COLO668 (cell line): Measurements from ENCODE around the gene TRIM2.

Source experiments
- DNase-seq: peaks from one replicate; lab custom pipeline; 2025; ENCODE audit not compliant: unreplicated experiment; lab: John Stamatoyannopoulos, UW

TRIM2 gene

GRCh38 chr4:153271820-153272219 is 67.6 kb downstream of the TRIM2 start:
- DNase-seq, result no peak

GRCh38 chr4:153273751-153274150 is 69.5 kb downstream of the TRIM2 start:
- no peak for DNase-seq

- DNase-seq, result no peak
These were observed 70.7 kb downstream of the TRIM2 start for GRCh38 chr4:153274967-153275366.

- no peak for DNase-seq
These were observed 71.4 kb downstream of the TRIM2 start for GRCh38 chr4:153275380-153276276.

- no peak for DNase-seq
These were observed 72.7 kb downstream of the TRIM2 start for GRCh38 chr4:153276971-153277370.

GRCh38 chr4:153281476-153281875 is 77.2 kb downstream of the TRIM2 start:
- no peak for DNase-seq

- DNase-seq, result no peak
These were observed 77.8 kb downstream of the TRIM2 start for GRCh38 chr4:153282023-153282422.

- DNase-seq, result no peak
These were observed 79.0 kb downstream of the TRIM2 start for GRCh38 chr4:153283260-153283659.

GRCh38 chr4:153290134-153290533 is 85.9 kb downstream of the TRIM2 start:
- no peak for DNase-seq

GRCh38 chr4:153291562-153291961 is 87.3 kb downstream of the TRIM2 start:
- no peak for DNase-seq

- DNase-seq, result no peak
These were observed 88.9 kb downstream of the TRIM2 start for GRCh38 chr4:153292897-153293741.

GRCh38 chr4:153293742-153294057 is 89.5 kb downstream of the TRIM2 start:
- no peak for DNase-seq

- DNase-seq, result no peak
These were observed 90.4 kb downstream of the TRIM2 start for GRCh38 chr4:153294631-153295030.

- peak; percentile 19 for DNase-seq
These were observed 91.0 kb downstream of the TRIM2 start for GRCh38 chr4:153295131-153295755.

- DNase-seq, result no peak
These were observed 92.0 kb downstream of the TRIM2 start for GRCh38 chr4:153296040-153296823.

GRCh38 chr4:153297116-153297515 is 92.9 kb downstream of the TRIM2 start:
- no peak for DNase-seq

GRCh38 chr4:153310793-153311192 is 106.5 kb downstream of the TRIM2 start:
- no peak for DNase-seq

GRCh38 chr4:153314915-153315314 is 110.7 kb downstream of the TRIM2 start:
- DNase-seq, result no peak

GRCh38 chr4:153318696-153319320 is 114.6 kb downstream of the TRIM2 start:
- DNase-seq, result peak; percentile 23

GRCh38 chr4:153322791-153323190 is 118.5 kb downstream of the TRIM2 start:
- no peak for DNase-seq
